GM12865 (cell line): ENCODE data around the gene HPCAL4.

ENCODE experiments used
- DNase-seq: peaks from one replicate; pipeline ENCODE4 v3.0.0; 2010; ENCODE audit warnings: low read depth
- H3K4me3 ChIP-seq: 2 replicates; pipeline ENCODE4 v1.5.1; 2011; ENCODE audit warnings: mild to moderate bottlenecking, low read depth, low read length, control low read depth
- TF ChIP-seq, protein P1 (sequence below): IDR thresholded peaks from 2 replicates; pipeline ENCODE4 v1.5.1; 2011; ENCODE audit warnings: low read length, control low read depth, low read depth, inconsistent platforms; ENCODE audit not compliant: insufficient read depth; ENCODE audit errors: missing control alignments

HPCAL4 gene

DNA sequence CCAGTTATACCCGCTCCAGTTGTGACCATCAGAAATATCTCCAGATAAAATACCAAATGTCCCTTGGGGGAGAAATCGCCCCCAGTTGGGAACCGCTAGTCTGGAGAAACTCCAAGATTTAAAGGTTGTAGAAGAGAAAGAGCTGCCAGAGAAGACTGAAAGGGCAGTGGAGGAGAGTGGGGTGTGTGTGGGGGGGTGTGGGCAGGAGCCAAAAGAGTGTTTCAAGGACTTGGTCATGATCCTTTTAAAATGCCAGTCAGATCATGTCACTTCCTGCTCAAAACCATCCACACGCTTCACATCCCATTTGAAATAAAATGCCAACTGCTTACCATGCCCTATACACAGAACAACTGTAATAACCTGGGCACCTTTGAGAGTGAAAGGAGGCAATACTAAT lies 48.4 kb downstream of the HPCAL4 start:
- TF ChIP-seq, protein P1, sequence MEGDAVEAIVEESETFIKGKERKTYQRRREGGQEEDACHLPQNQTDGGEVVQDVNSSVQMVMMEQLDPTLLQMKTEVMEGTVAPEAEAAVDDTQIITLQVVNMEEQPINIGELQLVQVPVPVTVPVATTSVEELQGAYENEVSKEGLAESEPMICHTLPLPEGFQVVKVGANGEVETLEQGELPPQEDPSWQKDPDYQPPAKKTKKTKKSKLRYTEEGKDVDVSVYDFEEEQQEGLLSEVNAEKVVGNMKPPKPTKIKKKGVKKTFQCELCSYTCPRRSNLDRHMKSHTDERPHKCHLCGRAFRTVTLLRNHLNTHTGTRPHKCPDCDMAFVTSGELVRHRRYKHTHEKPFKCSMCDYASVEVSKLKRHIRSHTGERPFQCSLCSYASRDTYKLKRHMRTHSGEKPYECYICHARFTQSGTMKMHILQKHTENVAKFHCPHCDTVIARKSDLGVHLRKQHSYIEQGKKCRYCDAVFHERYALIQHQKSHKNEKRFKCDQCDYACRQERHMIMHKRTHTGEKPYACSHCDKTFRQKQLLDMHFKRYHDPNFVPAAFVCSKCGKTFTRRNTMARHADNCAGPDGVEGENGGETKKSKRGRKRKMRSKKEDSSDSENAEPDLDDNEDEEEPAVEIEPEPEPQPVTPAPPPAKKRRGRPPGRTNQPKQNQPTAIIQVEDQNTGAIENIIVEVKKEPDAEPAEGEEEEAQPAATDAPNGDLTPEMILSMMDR = no peak
- no peak overlapping the region for H3K4me3 ChIP-seq
- DNase-seq = no peak

- no peak overlapping the region for H3K4me3 ChIP-seq
- TF ChIP-seq, protein P1 = no peak
- no peak for DNase-seq
Measured at GRCh38 chr1:39640861-39641260, 50.4 kb downstream of the HPCAL4 start.

DNA sequence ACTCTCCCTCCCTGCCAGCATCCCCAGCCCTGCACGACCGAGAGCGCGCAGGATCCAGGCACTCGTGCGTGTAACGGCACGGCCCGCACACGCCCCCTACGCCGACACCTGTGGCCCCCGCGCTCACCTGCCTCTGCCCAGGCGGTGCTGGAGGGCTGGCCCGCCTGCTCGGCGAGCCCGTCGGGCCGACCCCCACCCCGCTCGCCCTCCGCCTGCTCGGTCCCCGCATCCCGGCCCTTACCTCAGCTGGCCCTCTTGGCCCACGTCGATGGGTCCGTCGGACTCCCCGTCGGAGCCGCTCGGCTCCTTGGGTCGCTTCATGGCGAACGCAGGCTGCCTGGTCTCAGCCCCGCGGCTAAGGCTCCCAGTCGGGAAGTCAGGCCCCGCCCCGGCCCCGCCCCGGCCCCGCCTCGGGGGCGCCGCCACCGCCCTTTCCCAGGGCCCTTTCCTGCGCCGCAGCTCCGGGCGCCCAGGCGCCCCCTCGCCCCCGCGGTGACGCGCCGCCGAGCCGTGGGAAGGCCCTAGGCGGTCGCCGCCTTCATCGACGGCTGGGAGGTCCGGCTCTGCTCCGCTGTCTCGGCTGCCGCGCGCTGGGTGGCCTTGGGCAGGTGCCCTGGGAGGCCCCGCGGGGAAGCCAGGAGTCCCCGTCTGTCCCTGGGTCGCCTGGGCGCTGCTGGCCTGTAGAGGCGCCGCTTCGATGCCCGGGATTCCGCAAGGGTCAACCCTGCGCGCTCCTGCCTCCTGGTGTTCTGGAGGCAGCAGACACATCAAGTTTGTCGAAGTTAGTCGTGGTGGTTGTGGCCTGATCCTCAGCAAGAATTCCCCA lies 51.7 kb downstream of the HPCAL4 start, which contains the start of gene HEYL:
TSS of gene HEYL (minus strand) at position 339 of the 826 bp plus-strand sequence. CDS start at position 321, 18 bp downstream.
- DNase-seq = peak; percentile 41
- TF ChIP-seq, protein P1 = peak; percentile 6
- H3K4me3 ChIP-seq = no peak within 1 kb of the TSS

DNA sequence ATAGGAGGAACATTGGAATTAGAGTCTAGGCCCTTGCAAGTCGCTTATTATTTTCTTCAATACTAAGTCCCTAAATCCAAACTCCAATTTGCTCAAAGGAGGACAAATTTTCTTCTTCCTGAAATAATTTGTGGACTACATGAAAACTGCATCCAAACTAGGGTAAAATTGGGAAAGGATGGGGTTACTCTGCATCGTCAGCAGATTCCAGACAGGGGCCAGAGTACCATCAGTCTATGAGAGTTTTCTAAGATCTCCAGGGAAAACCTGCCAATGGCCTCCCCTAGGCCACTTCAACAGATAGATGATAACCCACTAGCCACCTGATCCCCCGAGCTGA lies 52.3 kb downstream of the HPCAL4 start:
- H3K4me3 ChIP-seq = no peak overlapping the region
- TF ChIP-seq, protein P1 = no peak
- DNase-seq = no peak

GRCh38 chr1:39637361-39637760 lies 53.9 kb downstream of the HPCAL4 start:
- no peak overlapping the region for H3K4me3 ChIP-seq

DNA sequence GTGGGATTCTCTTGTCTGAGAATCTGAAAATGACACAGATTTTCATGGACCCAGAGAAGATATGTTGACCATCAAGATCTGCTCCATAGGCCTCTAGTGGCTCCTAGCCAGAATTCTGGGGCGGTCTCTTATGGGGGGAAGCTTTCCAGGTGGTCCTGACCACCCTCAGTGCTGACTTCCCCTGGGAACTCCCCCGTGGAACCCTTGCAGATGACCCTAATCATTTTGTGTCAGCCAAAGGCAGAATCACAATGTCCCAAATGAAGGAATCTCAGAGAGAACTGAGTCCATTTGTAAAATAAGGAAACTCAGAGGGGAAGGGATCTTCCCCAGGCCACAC lies 55.4 kb downstream of the HPCAL4 start:
- TF ChIP-seq, protein P1 = no peak
- no peak overlapping the region for H3K4me3 ChIP-seq
- DNase-seq = no peak

More at GRCh38 chr1:39637361-39637760, 53.9 kb downstream of the HPCAL4 start:
- DNase-seq = no peak
- TF ChIP-seq, protein P1 = no peak

- H3K4me3 ChIP-seq = no peak overlapping the region
- no peak for DNase-seq
- TF ChIP-seq, protein P1 = no peak
Measured at GRCh38 chr1:39635205-39635870, 55.9 kb downstream of the HPCAL4 start.
